SH-SY5Y (cell line): ENCODE measurements around the gene TRIO.

ENCODE experiments used
- GATA2 ChIP-seq: IDR thresholded peaks from 2 replicates; pipeline ENCODE4 v1.6.1; 2011; ENCODE audit warnings: mild to moderate bottlenecking, low read depth, low read length
- GATA3 ChIP-seq: IDR thresholded peaks from 2 replicates; pipeline ENCODE4 v1.6.1; 2011; ENCODE audit warnings: low read depth, mild to moderate bottlenecking, low read length, moderate library complexity

DNA sequence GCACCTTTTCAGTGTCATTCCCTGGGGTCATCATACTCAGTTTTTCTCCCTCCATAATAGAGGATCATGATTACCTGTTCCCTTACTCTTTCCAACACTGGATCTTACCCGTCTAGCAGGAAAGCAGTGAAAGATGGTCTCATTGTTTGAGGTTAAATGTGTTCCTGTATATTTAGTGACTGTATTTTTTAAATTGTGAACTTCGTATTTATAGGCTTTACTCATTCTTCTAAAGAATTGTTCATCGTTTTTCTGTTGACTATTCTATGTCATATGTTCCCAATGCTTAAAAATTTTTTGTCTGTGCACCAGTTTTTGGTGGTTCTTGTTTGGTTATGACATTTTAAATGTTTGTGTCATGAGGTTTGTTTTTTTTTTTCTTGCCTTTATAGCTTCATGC is 233.6 kb downstream of the TRIO start:
- TF ChIP-seq GATA3 = no peak
- TF ChIP-seq GATA2 = no peak
